HEK293 (cell line): ENCODE measurements around the gene HLA-DMA.

Experiments
- BCL6B ChIP-seq: fragments of 450-650 bp; formaldehyde crosslinking; IDR thresholded peaks from 2 replicates; pipeline ENCODE4 v1.5.1; 2017; ENCODE audit warnings: missing biosample characterization, missing genetic modification characterization
- CTCF ChIP-seq: fragments of 450-650 bp; formaldehyde crosslinking; IDR thresholded peaks from 2 replicates; pipeline ENCODE4 v1.5.1; 2016; ENCODE audit warnings: missing biosample characterization, missing genetic modification characterization
- GLIS2 ChIP-seq: fragments of 450-650 bp; formaldehyde crosslinking; IDR thresholded peaks from 2 replicates; pipeline ENCODE4 v1.5.1; 2016; ENCODE audit warnings: missing biosample characterization, missing genetic modification characterization
- REST ChIP-seq: fragments of 450-650 bp; formaldehyde crosslinking; IDR thresholded peaks from 2 replicates; pipeline ENCODE4 v1.5.1; 2016; ENCODE audit warnings: missing biosample characterization, missing genetic modification characterization
- SALL2 ChIP-seq: fragments of 450-650 bp; formaldehyde crosslinking; IDR thresholded peaks from 2 replicates; pipeline ENCODE4 v1.5.0; 2017; ENCODE audit warnings: missing biosample characterization, mild to moderate bottlenecking, missing genetic modification characterization, borderline replicate concordance
- SCRT1 ChIP-seq: fragments of 450-650 bp; formaldehyde crosslinking; IDR thresholded peaks from 2 replicates; pipeline ENCODE4 v1.5.1; 2016; ENCODE audit warnings: missing biosample characterization, missing genetic modification characterization, borderline replicate concordance
- SETDB1 ChIP-seq: IDR thresholded peaks from one replicate; pipeline ENCODE4 v1.6.1; 2017; ENCODE audit warnings: mild to moderate bottlenecking, low read length, moderate library complexity, mixed read lengths; ENCODE audit not compliant: insufficient read length
- YY2 ChIP-seq: fragments of 450-650 bp; formaldehyde crosslinking; IDR thresholded peaks from 2 replicates; pipeline ENCODE4 v1.5.1; 2016; ENCODE audit warnings: missing biosample characterization, missing genetic modification characterization
- ZBTB17 ChIP-seq: fragments of 450-650 bp; formaldehyde crosslinking; IDR thresholded peaks from 2 replicates; pipeline ENCODE4 v1.5.1; 2016; ENCODE audit warnings: missing biosample characterization, missing genetic modification characterization
- ZBTB20 ChIP-seq: fragments of 450-650 bp; formaldehyde crosslinking; IDR thresholded peaks from 2 replicates; pipeline ENCODE4 v1.5.1; 2016; ENCODE audit warnings: missing biosample characterization, missing genetic modification characterization
- ZFHX2 ChIP-seq: fragments of 450-650 bp; formaldehyde crosslinking; conservative IDR thresholded peaks from 2 replicates; pipeline ENCODE4 v1.5.1; 2016; ENCODE audit warnings: missing biosample characterization, missing genetic modification characterization
- ZNF121 ChIP-seq: fragments of 450-650 bp; formaldehyde crosslinking; IDR thresholded peaks from 2 replicates; pipeline ENCODE4 v1.5.1; 2016; ENCODE audit warnings: missing biosample characterization, missing genetic modification characterization
- ZNF146 ChIP-seq: fragments of 450-650 bp; formaldehyde crosslinking; IDR thresholded peaks from 2 replicates; pipeline ENCODE4 v1.5.1; 2016; ENCODE audit warnings: missing biosample characterization, missing genetic modification characterization
- ZNF2 ChIP-seq: fragments of 450-650 bp; formaldehyde crosslinking; IDR thresholded peaks from 2 replicates; pipeline ENCODE4 v1.5.1; 2016; ENCODE audit warnings: missing biosample characterization, missing genetic modification characterization
- ZNF223 ChIP-seq: fragments of 450-650 bp; formaldehyde crosslinking; IDR thresholded peaks from 2 replicates; pipeline ENCODE4 v1.5.1; 2016; ENCODE audit warnings: missing biosample characterization, missing genetic modification characterization
- ZNF335 ChIP-seq: fragments of 450-650 bp; formaldehyde crosslinking; conservative IDR thresholded peaks from 2 replicates; pipeline ENCODE4 v1.5.1; 2016; ENCODE audit warnings: missing biosample characterization, missing genetic modification characterization
- ZNF341 ChIP-seq: fragments of 450-650 bp; formaldehyde crosslinking; IDR thresholded peaks from 2 replicates; pipeline ENCODE4; 2016; ENCODE audit warnings: low read depth, missing biosample characterization, missing genetic modification characterization
- ZNF350 ChIP-seq: fragments of 450-650 bp; formaldehyde crosslinking; IDR thresholded peaks from 2 replicates; pipeline ENCODE4 v1.5.0; 2017; ENCODE audit warnings: missing biosample characterization, mild to moderate bottlenecking, missing genetic modification characterization
- ZNF416 ChIP-seq: fragments of 450-650 bp; formaldehyde crosslinking; IDR thresholded peaks from 2 replicates; pipeline ENCODE4 v1.5.1; 2016; ENCODE audit warnings: missing biosample characterization, missing genetic modification characterization
- ZNF433 ChIP-seq: fragments of 450-650 bp; formaldehyde crosslinking; IDR thresholded peaks from 2 replicates; pipeline ENCODE4 v1.5.1; 2016; ENCODE audit warnings: missing biosample characterization, missing genetic modification characterization, low read depth
- ZNF48 ChIP-seq: fragments of 450-650 bp; formaldehyde crosslinking; IDR thresholded peaks from 2 replicates; pipeline ENCODE4 v1.5.1; 2016; ENCODE audit warnings: missing biosample characterization, missing genetic modification characterization
- ZNF510 ChIP-seq: fragments of 450-650 bp; formaldehyde crosslinking; IDR thresholded peaks from 2 replicates; pipeline ENCODE4 v1.5.1; 2018; ENCODE audit warnings: mild to moderate bottlenecking, missing genetic modification characterization, missing biosample characterization; ENCODE audit not compliant: insufficient replicate concordance
- ZNF549 ChIP-seq: fragments of 450-650 bp; IDR thresholded peaks from 2 replicates; pipeline ENCODE4 v1.5.1; 2018; ENCODE audit warnings: missing biosample characterization, missing genetic modification characterization, mild to moderate bottlenecking, inconsistent platforms, moderate library complexity
- ZNF555 ChIP-seq: fragments of 450-650 bp; formaldehyde crosslinking; conservative IDR thresholded peaks from 2 replicates; pipeline ENCODE4 v1.5.1; 2017; ENCODE audit warnings: missing biosample characterization, mild to moderate bottlenecking, missing genetic modification characterization, inconsistent platforms
- ZNF626 ChIP-seq: fragments of 450-650 bp; sonication (Bioruptor Pico); formaldehyde crosslinking; IDR thresholded peaks from 2 replicates; pipeline ENCODE4 v1.5.1; 2018; ENCODE audit warnings: missing biosample characterization, missing genetic modification characterization, inconsistent platforms
- ZNF629 ChIP-seq: fragments of 450-650 bp; formaldehyde crosslinking; IDR thresholded peaks from 2 replicates; pipeline ENCODE4 v1.5.1; 2017; ENCODE audit warnings: missing biosample characterization, missing genetic modification characterization
- ZNF664 ChIP-seq: fragments of 450-650 bp; formaldehyde crosslinking; IDR thresholded peaks from 2 replicates; pipeline ENCODE4 v1.5.1; 2016; ENCODE audit warnings: missing biosample characterization, missing genetic modification characterization
- ZNF776 ChIP-seq: fragments of 450-650 bp; formaldehyde crosslinking; IDR thresholded peaks from 2 replicates; pipeline ENCODE4 v1.5.0; 2017; ENCODE audit warnings: missing biosample characterization, missing genetic modification characterization, borderline replicate concordance
- ZNF830 ChIP-seq: fragments of 450-650 bp; IDR thresholded peaks from 2 replicates; pipeline ENCODE4 v1.5.0; 2018; ENCODE audit warnings: missing biosample characterization, missing genetic modification characterization, low read depth, mild to moderate bottlenecking, moderate library complexity
- ZSCAN16 ChIP-seq: fragments of 450-650 bp; formaldehyde crosslinking; IDR thresholded peaks from 2 replicates; pipeline ENCODE4 v1.5.1; 2016; ENCODE audit warnings: missing biosample characterization, missing genetic modification characterization
- TF ChIP-seq, protein P1 (sequence below): fragments of 450-650 bp; formaldehyde crosslinking; IDR thresholded peaks from 2 replicates; pipeline ENCODE4 v1.5.1; 2016; ENCODE audit warnings: missing biosample characterization, missing genetic modification characterization
- TF ChIP-seq, protein P2 (sequence below): fragments of 450-650 bp; formaldehyde crosslinking; IDR thresholded peaks from 2 replicates; pipeline ENCODE4 v1.5.1; 2016; ENCODE audit warnings: missing biosample characterization, missing genetic modification characterization

The HLA-DMA gene

DNA sequence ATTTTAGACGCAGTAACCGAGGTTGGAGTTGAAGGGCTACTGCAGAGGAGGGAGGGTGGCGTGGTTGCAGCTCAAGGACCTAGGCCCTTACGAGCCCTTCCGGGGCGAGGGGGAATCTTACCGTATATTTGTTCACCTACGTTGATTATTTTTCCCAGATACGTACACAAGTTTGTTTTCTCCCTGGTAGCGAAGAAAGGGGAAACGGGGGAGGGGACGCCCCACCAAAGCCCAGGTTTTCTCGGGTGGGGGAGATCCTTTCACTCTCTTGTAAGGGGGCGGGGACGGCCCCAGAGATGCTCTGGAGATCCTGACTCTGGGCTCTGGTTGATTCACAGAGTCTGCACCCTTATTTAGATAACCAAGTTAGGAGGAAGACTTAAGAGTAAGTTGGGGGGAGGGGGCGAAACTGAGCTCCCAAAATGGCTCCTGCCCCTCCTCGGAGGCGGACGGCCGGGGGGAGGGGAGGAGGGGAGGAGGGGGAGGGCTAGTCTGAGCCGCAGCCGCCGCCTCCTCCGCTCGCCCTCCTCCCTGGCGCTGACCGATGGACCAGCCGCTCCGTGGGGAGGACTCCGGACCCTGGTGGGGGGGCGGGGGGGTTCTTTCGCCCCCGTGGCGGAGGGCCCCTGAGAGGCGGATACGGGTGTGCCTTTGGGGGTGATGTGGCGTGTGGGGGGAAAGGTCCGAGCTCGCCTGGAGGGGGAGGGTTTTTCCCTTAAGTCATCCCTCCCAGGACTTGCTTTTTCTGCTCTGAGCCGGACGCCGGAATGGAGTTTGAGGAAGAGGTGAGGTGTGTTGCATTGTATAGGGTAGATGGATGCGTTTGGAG is 17.7 kb upstream of the HLA-DMA start (continued):
- TF ChIP-seq ZBTB17 (tag by site-specific recombination) (no peak), ZNF629 (tag by site-specific recombination) (no peak), YY2 (tag by site-specific recombination) (0 out of 2 replicates have a peak, but pooled peaks have one; percentile 6), SCRT1 (tag by site-specific recombination) (no peak), ZNF2 (tag by site-specific recombination) (no peak), ZNF350 (tag by site-specific recombination) (no peak), ZBTB20 (tag by site-specific recombination) (no peak; the same call in 1 of the 2 replicates), ZSCAN16 (tag by site-specific recombination) (no peak), BCL6B (tag by site-specific recombination) (no peak), ZNF335 (tag by site-specific recombination) (peak; percentile 26; the same call in 1 of the 2 replicates), ZNF510 (tag by site-specific recombination) (no peak), GLIS2 (tag by site-specific recombination) (peak; percentile 94), ZNF555 (tag by site-specific recombination) (no peak), ZFHX2 (tag by site-specific recombination) (peak; percentile 53), SETDB1 (no peak), ZNF776 (no peak), ZNF664 (tag by site-specific recombination) (no peak), ZNF121 (no peak), ZNF223 (tag by site-specific recombination) (0 out of 2 replicates have a peak, but pooled peaks have one; percentile 11), ZNF549 (no peak), ZNF146 (no peak), SALL2 (no peak), ZNF433 (tag by site-specific recombination) (peak; percentile 4; the same call in 1 of the 2 replicates), CTCF (tag by site-specific recombination) (no peak), ZNF341 (peak; percentile 92), ZNF830 (tag by site-specific recombination) (no peak), REST (no peak), ZNF626 (tag by site-specific recombination) (no peak), ZNF48 (tag by site-specific recombination) (no peak), ZNF416 (tag by site-specific recombination) (no peak)
- TF ChIP-seq, protein P1, sequence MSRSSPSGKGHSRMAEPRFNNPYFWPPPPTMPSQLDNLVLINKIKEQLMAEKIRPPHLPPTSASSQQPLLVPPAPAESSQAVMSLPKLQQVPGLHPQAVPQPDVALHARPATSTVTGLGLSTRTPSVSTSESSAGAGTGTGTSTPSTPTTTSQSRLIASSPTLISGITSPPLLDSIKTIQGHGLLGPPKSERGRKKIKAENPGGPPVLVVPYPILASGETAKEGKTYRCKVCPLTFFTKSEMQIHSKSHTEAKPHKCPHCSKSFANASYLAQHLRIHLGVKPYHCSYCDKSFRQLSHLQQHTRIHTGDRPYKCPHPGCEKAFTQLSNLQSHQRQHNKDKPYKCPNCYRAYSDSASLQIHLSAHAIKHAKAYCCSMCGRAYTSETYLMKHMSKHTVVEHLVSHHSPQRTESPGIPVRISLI: no peak
- TF ChIP-seq, protein P2, sequence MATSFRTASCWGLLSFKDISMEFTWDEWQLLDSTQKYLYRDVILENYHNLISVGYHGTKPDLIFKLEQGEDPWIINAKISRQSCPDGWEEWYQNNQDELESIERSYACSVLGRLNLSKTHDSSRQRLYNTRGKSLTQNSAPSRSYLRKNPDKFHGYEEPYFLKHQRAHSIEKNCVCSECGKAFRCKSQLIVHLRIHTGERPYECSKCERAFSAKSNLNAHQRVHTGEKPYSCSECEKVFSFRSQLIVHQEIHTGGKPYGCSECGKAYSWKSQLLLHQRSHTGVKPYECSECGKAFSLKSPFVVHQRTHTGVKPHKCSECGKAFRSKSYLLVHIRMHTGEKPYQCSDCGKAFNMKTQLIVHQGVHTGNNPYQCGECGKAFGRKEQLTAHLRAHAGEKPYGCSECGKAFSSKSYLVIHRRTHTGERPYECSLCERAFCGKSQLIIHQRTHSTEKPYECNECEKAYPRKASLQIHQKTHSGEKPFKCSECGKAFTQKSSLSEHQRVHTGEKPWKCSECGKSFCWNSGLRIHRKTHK (tag by site-specific recombination): no peak
